ENCODE results near the gene TPM2.
A peak's percentile ranks its signal among the peaks of the same experiment; 100 is the strongest.

TPM2 gene

GRCh38 chr9:35673132-35674024 lies 16.3 kb downstream of the TPM2 start, which contains the start of gene CA9:
Gene CA9, plus strand, starts transcription at chr9:35673928. Its CDS starts 32 bp downstream, at chr9:35673960.
- DNase-seq = no peak

- no peak for DNase-seq
These were observed 20.2 kb downstream of the TPM2 start for GRCh38 chr9:35669331-35670145.

- DNase-seq = no peak
These were observed 21.8 kb downstream of the TPM2 start for GRCh38 chr9:35667939-35668338.

GRCh38 chr9:35666549-35666948 lies 23.2 kb downstream of the TPM2 start:
- no peak for DNase-seq

GRCh38 chr9:35666045-35666444 lies 23.7 kb downstream of the TPM2 start:
- DNase-seq = no peak

GRCh38 chr9:35665471-35665818 lies 24.3 kb downstream of the TPM2 start:
- DNase-seq = no peak

GRCh38 chr9:35664531-35665470 lies 24.9 kb downstream of the TPM2 start, which contains the start of gene ARHGEF39:
Gene ARHGEF39, minus strand, starts transcription at chr9:35665195. Its CDS starts 26 bp downstream, at chr9:35665169.
- DNase-seq = peak; percentile 68

GRCh38 chr9:35662437-35662836 lies 27.3 kb downstream of the TPM2 start:
- DNase-seq = no peak

GRCh38 chr9:35661756-35662350 lies 27.9 kb downstream of the TPM2 start:
- no peak for DNase-seq

- DNase-seq = no peak
These were observed 28.7 kb downstream of the TPM2 start for GRCh38 chr9:35660966-35661415.

GRCh38 chr9:35659340-35659739 lies 30.4 kb downstream of the TPM2 start:
- no peak for DNase-seq

GRCh38 chr9:35658968-35659220 lies 30.8 kb downstream of the TPM2 start:
- DNase-seq = peak; percentile 28

GRCh38 chr9:35658137-35658967 lies 31.4 kb downstream of the TPM2 start, which contains the start of gene CCDC107:
Gene CCDC107, plus strand, starts transcription at chr9:35658292. Its CDS starts 88 bp downstream, at chr9:35658380.
- peak; percentile 92 for DNase-seq

- DNase-seq = peak; percentile 92
These were observed 32.1 kb downstream of the TPM2 start, which contains the start of gene RMRP for GRCh38 chr9:35657546-35658136. Gene RMRP, minus strand, starts transcription at chr9:35658019.

GRCh38 chr9:35656831-35657545 lies 32.7 kb downstream of the TPM2 start:
- no peak for DNase-seq

- no peak for DNase-seq
These were observed 33.4 kb downstream of the TPM2 start for GRCh38 chr9:35656348-35656747.

GRCh38 chr9:35653611-35654010 lies 36.1 kb downstream of the TPM2 start:
- DNase-seq = no peak

- DNase-seq = no peak
These were observed 36.9 kb downstream of the TPM2 start for GRCh38 chr9:35652829-35653209.

GRCh38 chr9:35651956-35652828 lies 37.5 kb downstream of the TPM2 start:
- no peak for DNase-seq
